Keratinocyte (primary cell): Measurements from ENCODE around the gene ADCY5. TPM values are rescaled to one million over a fixed set of nuclear protein-coding genes. Genes with fewer than 3 reads are reported as not detected.

Source experiments
- DNase-seq: peaks from one replicate; pipeline ENCODE4 v3.0.0-alpha.2; 2011; ENCODE audit warnings: low read depth, missing footprints, low spot score
- FAIRE-seq: peaks from 2 replicates; lab custom pipeline; 2011; peaks lifted over from hg19 to GRCh38; lab: Jason Lieb, UNC
- H2AFZ ChIP-seq: 2 replicates; pipeline ENCODE4 v1.6.0; 2012; ENCODE audit warnings: low read length, control low read depth, inconsistent platforms; ENCODE audit not compliant: control insufficient read depth
- H3K27ac ChIP-seq: 2 replicates; pipeline ENCODE4 v1.5.1; 2011; ENCODE audit warnings: low read length; ENCODE audit not compliant: control insufficient read depth, insufficient read depth
- H3K27me3 ChIP-seq: 3 replicates; pipeline ENCODE4 v1.6.0; 2011; ENCODE audit warnings: low read length; ENCODE audit not compliant: control insufficient read depth, insufficient read depth; ENCODE audit errors: extremely low read depth
- H3K36me3 ChIP-seq, 2 experiments: 2 replicates in 1 of 2; 3 replicates in 1 of 2; pipeline ENCODE4 v1.5.1; 2011; ENCODE audit warnings: low read length in 2 of 2, mild to moderate bottlenecking in 1 of 2; ENCODE audit not compliant: control insufficient read depth in 2 of 2, insufficient read depth in 2 of 2; ENCODE audit errors: extremely low read depth in 1 of 2
- H3K4me1 ChIP-seq: 3 replicates; pipeline ENCODE4 v1.5.1; 2011; ENCODE audit warnings: low read length; ENCODE audit not compliant: control insufficient read depth, insufficient read depth; ENCODE audit errors: extremely low read depth
- H3K4me2 ChIP-seq: 3 replicates; pipeline ENCODE4 v1.6.0; 2011; ENCODE audit warnings: low read depth, low read length; ENCODE audit not compliant: control insufficient read depth, insufficient read depth; ENCODE audit errors: extremely low read depth
- H3K4me3 ChIP-seq, 3 experiments: fragments of 200-600 bp in 1 of 3; sonication (generic) in 1 of 3; 2 replicates in 2 of 3; 3 replicates in 1 of 3; pipeline ENCODE4 v1.5.1; 2011 to 2016; ENCODE audit warnings: low read length in 3 of 3, mild to moderate bottlenecking in 3 of 3, control low read depth in 2 of 3, inconsistent platforms in 1 of 3, low read depth in 1 of 3, mixed read lengths in 1 of 3, mixed run types in 1 of 3, moderate library complexity in 1 of 3; ENCODE audit not compliant: control insufficient read depth in 2 of 3, insufficient read depth in 2 of 3; ENCODE audit errors: extremely low read depth in 1 of 3
- H3K79me2 ChIP-seq: 2 replicates; pipeline ENCODE4 v1.6.0; 2012; ENCODE audit warnings: low read length; ENCODE audit not compliant: control insufficient read depth, insufficient read depth
- H3K9ac ChIP-seq: 3 replicates; pipeline ENCODE4 v1.6.0; 2011; ENCODE audit warnings: low read length; ENCODE audit not compliant: control insufficient read depth, insufficient read depth; ENCODE audit errors: extremely low read depth
- H3K9me1 ChIP-seq: 3 replicates; pipeline ENCODE4 v1.6.0; 2011; ENCODE audit warnings: low read length; ENCODE audit not compliant: control insufficient read depth, insufficient read depth; ENCODE audit errors: extremely low read depth
- H3K9me3 ChIP-seq: 2 replicates; pipeline ENCODE4 v1.5.1; 2012; ENCODE audit warnings: low read depth, low read length; ENCODE audit not compliant: control insufficient read depth
- H4K20me1 ChIP-seq: 3 replicates; pipeline ENCODE4 v1.6.0; 2011; ENCODE audit warnings: low read length; ENCODE audit not compliant: control insufficient read depth, insufficient read depth; ENCODE audit errors: extremely low read depth
- EZH2 ChIP-seq: IDR thresholded peaks from one replicate; pipeline ENCODE4 v1.6.1; 2012; ENCODE audit warnings: inconsistent platforms, mild to moderate bottlenecking, low read length, moderate library complexity
- dilution Hi-C: fragments of 300-500 bp; cut with MboI; formaldehyde crosslinking; loops from one replicate; pipeline ENCODE4 v1.7.0; 2020; ENCODE audit warnings: low sequenced_read_pairs; ENCODE audit not compliant: extremely low pct_ligation_motif_present
- polyA plus RNA-seq, 5 experiments: library from polyadenylated mRNA; depleted of rRNA in 3 of 5; stranded (reverse) in 3 of 5; stranded (forward) in 1 of 5; unstranded in 1 of 5; fragments of >200 nt; gene quantifications; 1 replicate in 1 of 5; 2 replicates in 3 of 5; 3 replicates in 1 of 5; pipeline versions ENCODE4 v1.2.1 to v1.2.3, GENCODE V29; 2011 to 2012; ENCODE audit warnings: missing spikeins in 2 of 5, low read depth in 1 of 5, low replicate concordance in 1 of 5
- TF ChIP-seq, protein P1 (sequence below), 3 experiments: IDR thresholded peaks in 1 of 3; conservative IDR thresholded peaks in 1 of 3; optimal IDR thresholded peaks in 1 of 3; 2 replicates in 2 of 3; 3 replicates in 1 of 3; pipeline versions ENCODE3 to v1.5.1; 2011; ENCODE audit warnings: low read length in 3 of 3, mild to moderate bottlenecking in 3 of 3, moderate library complexity in 2 of 3, control low read depth in 1 of 3, inconsistent platforms in 1 of 3; ENCODE audit not compliant: insufficient read depth in 2 of 3; ENCODE audit errors: extremely low read depth in 1 of 3

The ADCY5 gene
- polyA plus RNA-seq, 1 donor (not counting 4 experiments of a cell fraction or from before 2014, with no cell fraction given), result not detected

- Histone ChIP-seq H3K4me1 (no peaks in the 10 kb centered on the region), H3K36me3 (no peaks in the 10 kb centered on the region), H4K20me1 (no peaks in the 10 kb centered on the region), H3K9me3 (no peaks in the 10 kb centered on the region), H3K27me3 (peaks cover 6% of the 10 kb centered on the region), H3K79me2 (no peaks in the 10 kb centered on the region), H3K4me2 (no peak overlapping the region), H3K9me1 (no peaks in the 10 kb centered on the region), H3K9ac (no peak overlapping the region), H3K4me3 (no peak overlapping the region), H2AFZ (no peak overlapping the region), H3K27ac (no peak overlapping the region)
- TF ChIP-seq, protein P1, sequence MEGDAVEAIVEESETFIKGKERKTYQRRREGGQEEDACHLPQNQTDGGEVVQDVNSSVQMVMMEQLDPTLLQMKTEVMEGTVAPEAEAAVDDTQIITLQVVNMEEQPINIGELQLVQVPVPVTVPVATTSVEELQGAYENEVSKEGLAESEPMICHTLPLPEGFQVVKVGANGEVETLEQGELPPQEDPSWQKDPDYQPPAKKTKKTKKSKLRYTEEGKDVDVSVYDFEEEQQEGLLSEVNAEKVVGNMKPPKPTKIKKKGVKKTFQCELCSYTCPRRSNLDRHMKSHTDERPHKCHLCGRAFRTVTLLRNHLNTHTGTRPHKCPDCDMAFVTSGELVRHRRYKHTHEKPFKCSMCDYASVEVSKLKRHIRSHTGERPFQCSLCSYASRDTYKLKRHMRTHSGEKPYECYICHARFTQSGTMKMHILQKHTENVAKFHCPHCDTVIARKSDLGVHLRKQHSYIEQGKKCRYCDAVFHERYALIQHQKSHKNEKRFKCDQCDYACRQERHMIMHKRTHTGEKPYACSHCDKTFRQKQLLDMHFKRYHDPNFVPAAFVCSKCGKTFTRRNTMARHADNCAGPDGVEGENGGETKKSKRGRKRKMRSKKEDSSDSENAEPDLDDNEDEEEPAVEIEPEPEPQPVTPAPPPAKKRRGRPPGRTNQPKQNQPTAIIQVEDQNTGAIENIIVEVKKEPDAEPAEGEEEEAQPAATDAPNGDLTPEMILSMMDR (optimal IDR thresholded peaks at IDR 0.05 in 1 of 3, IDR thresholded peaks at IDR 0.05 in 1 of 3, conservative IDR thresholded peaks at IDR 0.05 in 1 of 3; ENCODE audit: extremely low read depth in 1 of 3, insufficient read depth in 2 of 3, low read length in 3 of 3), result peak in 2 of 3 experiments; percentile 15 to 22
- no peak for TF ChIP-seq EZH2
- dilution Hi-C loops, result no loop called here
- DNase-seq, result no peak
- no peak for FAIRE-seq
Observed at GRCh38 chr3:123361071-123361470, 87.8 kb downstream of the ADCY5 start.

DNA sequence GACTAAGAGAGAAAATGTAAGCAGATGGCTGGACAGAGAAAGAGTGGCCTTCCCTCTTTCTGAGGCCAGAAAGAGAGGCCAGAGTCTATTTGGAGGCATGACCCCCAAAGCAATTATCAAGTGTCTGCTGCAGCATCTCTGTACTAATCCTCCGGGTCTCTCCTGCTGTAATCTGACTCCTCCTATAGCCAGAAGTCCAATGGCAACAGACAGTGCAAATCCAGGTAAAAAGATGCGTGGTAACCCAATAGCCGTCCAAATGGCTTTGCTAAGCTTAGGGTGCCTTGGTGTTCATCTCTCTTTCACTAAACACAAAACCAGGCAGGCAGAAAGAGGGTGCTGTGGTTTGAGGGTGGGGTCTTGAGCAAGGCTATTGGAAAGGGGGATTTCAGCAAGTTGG, 91.6 kb downstream of the ADCY5 start:
- H3K9me3 ChIP-seq, result no peaks in the 10 kb centered on the region
- H3K27ac ChIP-seq, result no peak overlapping the region
- FAIRE-seq (no peak), DNase-seq (no peak)
- no peaks in the 10 kb centered on the region for H4K20me1 ChIP-seq
- H2AFZ ChIP-seq, result no peak overlapping the region
- H3K79me2 ChIP-seq, result no peaks in the 10 kb centered on the region
- peaks cover 25% of the 10 kb centered on the region for H3K27me3 ChIP-seq
- dilution Hi-C loops, result no loop called here
- no peak overlapping the region for H3K4me3 ChIP-seq
- no peaks in the 10 kb centered on the region for H3K36me3 ChIP-seq
- no peak overlapping the region for H3K4me2 ChIP-seq
- no peaks in the 10 kb centered on the region for H3K4me1 ChIP-seq
- no peaks in the 10 kb centered on the region for H3K9me1 ChIP-seq
- H3K9ac ChIP-seq, result no peak overlapping the region
- no peak for TF ChIP-seq EZH2
- TF ChIP-seq, protein P1 (optimal IDR thresholded peaks at IDR 0.05 in 1 of 3, IDR thresholded peaks at IDR 0.05 in 1 of 3, conservative IDR thresholded peaks at IDR 0.05 in 1 of 3; ENCODE audit: extremely low read depth in 1 of 3, insufficient read depth in 2 of 3, low read length in 3 of 3), result no peak
